GM18507 (cell line): ENCODE data around the gene RGS17.
A peak's percentile ranks its signal among the peaks of the same experiment; 100 is the strongest.

Experiments used
- DNase-seq: peaks from one replicate; pipeline ENCODE4 v3.0.0; 2011; ENCODE audit warnings: low read depth; ENCODE audit not compliant: insufficient read length; ENCODE audit errors: extremely low spot score
- FAIRE-seq: peaks from 2 replicates; lab custom pipeline; 2011; peaks lifted over from hg19 to GRCh38; lab: Jason Lieb, UNC

Gene RGS17

GRCh38 chr6:153047386-153047785 is 83.7 kb downstream of the RGS17 start:
- DNase-seq (no peak), FAIRE-seq (no peak)

GRCh38 chr6:153045271-153045670 is 85.8 kb downstream of the RGS17 start:
- DNase-seq = no peak
- no peak for FAIRE-seq

GRCh38 chr6:153044295-153044694 is 86.8 kb downstream of the RGS17 start:
- FAIRE-seq = no peak
- DNase-seq = no peak

- DNase-seq (no peak), FAIRE-seq (no peak)
Measured at GRCh38 chr6:153043719-153044118, 87.4 kb downstream of the RGS17 start.

- DNase-seq (no peak), FAIRE-seq (no peak)
Measured at GRCh38 chr6:153038378-153039057, 92.6 kb downstream of the RGS17 start.

GRCh38 chr6:153034139-153034538 is 96.9 kb downstream of the RGS17 start:
- no peak for FAIRE-seq

GRCh38 chr6:153032255-153032882 is 98.7 kb downstream of the RGS17 start:
- DNase-seq (no peak), FAIRE-seq (no peak)

More at GRCh38 chr6:153034139-153034538, 96.9 kb downstream of the RGS17 start:
- DNase-seq = no peak

- no peak for DNase-seq
- no peak for FAIRE-seq
Measured at GRCh38 chr6:153031335-153031955, 99.6 kb downstream of the RGS17 start.

GRCh38 chr6:153028963-153029362 is 102.1 kb downstream of the RGS17 start:
- DNase-seq = no peak

GRCh38 chr6:153028286-153028685 is 102.8 kb downstream of the RGS17 start:
- DNase-seq (no peak), FAIRE-seq (no peak)

More at GRCh38 chr6:153028963-153029362, 102.1 kb downstream of the RGS17 start:
- FAIRE-seq = no peak

GRCh38 chr6:153027480-153027879 is 103.6 kb downstream of the RGS17 start:
- no peak for DNase-seq
- FAIRE-seq = no peak

GRCh38 chr6:153024709-153025017 is 106.4 kb downstream of the RGS17 start:
- FAIRE-seq = no peak
- DNase-seq = no peak

GRCh38 chr6:153023977-153024708 is 106.9 kb downstream of the RGS17 start:
- no peak for DNase-seq

GRCh38 chr6:153018355-153018754 is 112.7 kb downstream of the RGS17 start:
- FAIRE-seq (no peak), DNase-seq (no peak)

More at GRCh38 chr6:153023977-153024708, 106.9 kb downstream of the RGS17 start:
- FAIRE-seq = peak; percentile 90

- DNase-seq (no peak), FAIRE-seq (no peak)
Measured at GRCh38 chr6:153016846-153017245, 114.2 kb downstream of the RGS17 start.

- DNase-seq (no peak), FAIRE-seq (no peak)
Measured at GRCh38 chr6:153015094-153015640, 115.9 kb downstream of the RGS17 start.

- FAIRE-seq (no peak), DNase-seq (no peak)
Measured at GRCh38 chr6:153013438-153013837, 117.6 kb downstream of the RGS17 start.

GRCh38 chr6:153012856-153013255 is 118.2 kb downstream of the RGS17 start:
- DNase-seq (no peak), FAIRE-seq (no peak)

- DNase-seq = no peak
Measured at GRCh38 chr6:153003366-153003690, 127.8 kb downstream of the RGS17 start.

More at GRCh38 chr6:153003366-153003690, 127.8 kb downstream of the RGS17 start:
- FAIRE-seq = peak; percentile 50
